ENCODE data around the gene NUTM2G.
"Not testable (repeated sequence)": the region's sequence is repeated elsewhere in the genome, so short reads cannot be mapped to it uniquely, and the experiment has no call there.

Gene NUTM2G

GRCh38 chr9:96928543-96928942 is at the start of gene NUTM2G:
Gene NUTM2G (plus strand): TSS chr9:96928843. CDS start chr9:96929025, 182 bp downstream.
- not testable (repeated sequence) for DNase-seq

- no peak for DNase-seq
Observed at GRCh38 chr9:96883922-96884321, 44.7 kb upstream of the NUTM2G start.

- DNase-seq, result no peak
Observed at GRCh38 chr9:96884443-96884842, 44.2 kb upstream of the NUTM2G start.

DNA sequence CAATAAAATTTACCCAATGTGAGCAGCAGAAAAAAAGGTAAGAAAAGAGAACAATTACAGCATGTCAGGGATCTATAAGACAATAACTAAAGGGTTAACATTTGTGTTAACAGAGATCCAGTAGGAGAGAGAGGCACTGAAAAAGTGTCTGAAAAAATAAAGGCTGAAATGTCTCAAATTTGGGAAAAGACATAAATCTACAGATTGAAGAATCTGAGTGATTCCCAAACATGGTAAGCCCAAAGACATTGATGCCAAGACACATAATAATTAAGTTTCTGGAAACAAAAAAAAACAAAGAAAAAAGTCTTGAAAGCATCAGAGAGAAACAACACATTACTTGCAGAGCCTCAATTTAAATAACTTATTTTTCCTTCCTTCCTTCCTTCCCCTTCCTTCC is 43.2 kb upstream of the NUTM2G start:
- DNase-seq, result no peak

DNA sequence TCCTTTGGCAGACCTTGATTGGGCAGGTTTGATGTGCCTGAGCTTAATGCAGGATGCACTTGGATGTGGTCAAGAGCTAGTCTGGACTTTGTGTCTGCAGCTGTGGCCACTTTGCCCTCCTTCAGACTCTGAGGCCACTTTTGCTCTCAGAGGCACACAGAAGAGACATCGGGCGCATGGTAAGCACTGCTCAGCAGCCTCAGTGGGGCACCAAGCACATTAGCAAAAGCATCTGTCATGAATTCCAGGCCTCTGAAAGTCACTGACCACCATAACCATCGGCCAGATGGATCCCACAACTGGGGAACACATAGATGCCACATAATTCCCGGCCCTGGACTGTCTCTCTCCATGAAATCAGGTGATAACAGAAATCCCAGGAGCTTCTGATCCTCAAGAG is 40.1 kb upstream of the NUTM2G start:
- DNase-seq, result no peak

DNA sequence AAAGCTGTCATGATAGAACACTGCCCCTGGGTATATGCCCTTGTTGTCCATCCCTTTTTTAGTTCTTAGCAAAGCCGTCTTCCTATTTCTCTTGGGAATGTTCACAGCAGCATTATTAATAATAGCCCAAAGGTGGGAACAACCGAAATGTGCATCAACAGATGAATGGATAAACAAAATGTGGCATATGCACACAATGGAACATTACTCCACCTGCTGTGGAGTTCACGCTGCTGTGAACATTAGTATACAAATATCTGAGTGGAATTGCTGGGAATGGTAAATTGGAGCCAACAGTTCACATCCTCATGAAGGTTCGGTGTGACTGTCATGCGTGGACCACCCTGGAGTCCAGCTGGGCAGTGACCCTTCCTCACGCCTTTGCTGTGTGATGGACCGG is 36.5 kb upstream of the NUTM2G start:
- peak; percentile 54 for DNase-seq

- DNase-seq, result not testable (repeated sequence)
Observed at GRCh38 chr9:96900010-96900409, 28.6 kb upstream of the NUTM2G start.

- DNase-seq, result not testable (repeated sequence)
Observed at GRCh38 chr9:96904947-96905722, 23.5 kb upstream of the NUTM2G start.

- not testable (repeated sequence) for DNase-seq
Observed at GRCh38 chr9:96908479-96908878, 20.2 kb upstream of the NUTM2G start.

DNA sequence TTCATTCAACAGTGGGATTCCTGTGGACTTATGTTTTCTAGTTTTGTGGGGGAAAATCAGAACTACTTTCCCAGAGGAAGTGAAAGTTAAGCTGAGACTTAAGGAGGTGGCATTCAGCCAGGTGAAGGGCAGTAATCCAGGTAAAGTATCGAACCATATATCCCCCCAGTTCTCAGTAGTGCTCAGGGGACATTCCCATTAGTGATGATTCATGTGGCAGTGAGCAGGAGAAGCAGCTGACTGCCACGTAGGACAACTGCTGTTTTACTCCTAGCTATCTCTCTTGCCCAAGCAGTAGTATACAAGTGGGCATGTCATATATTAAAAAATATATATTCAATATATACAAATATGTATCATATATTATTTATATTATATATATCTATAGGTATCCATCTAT is 13.1 kb upstream of the NUTM2G start:
- not testable (repeated sequence) for DNase-seq

- DNase-seq, result not testable (repeated sequence)
Observed at GRCh38 chr9:96916531-96916930, 12.1 kb upstream of the NUTM2G start.

- DNase-seq, result not testable (repeated sequence)
Observed at GRCh38 chr9:96918550-96918949, 10.1 kb upstream of the NUTM2G start.

- not testable (repeated sequence) for DNase-seq
Observed at GRCh38 chr9:96920803-96921202, 7.8 kb upstream of the NUTM2G start.

DNA sequence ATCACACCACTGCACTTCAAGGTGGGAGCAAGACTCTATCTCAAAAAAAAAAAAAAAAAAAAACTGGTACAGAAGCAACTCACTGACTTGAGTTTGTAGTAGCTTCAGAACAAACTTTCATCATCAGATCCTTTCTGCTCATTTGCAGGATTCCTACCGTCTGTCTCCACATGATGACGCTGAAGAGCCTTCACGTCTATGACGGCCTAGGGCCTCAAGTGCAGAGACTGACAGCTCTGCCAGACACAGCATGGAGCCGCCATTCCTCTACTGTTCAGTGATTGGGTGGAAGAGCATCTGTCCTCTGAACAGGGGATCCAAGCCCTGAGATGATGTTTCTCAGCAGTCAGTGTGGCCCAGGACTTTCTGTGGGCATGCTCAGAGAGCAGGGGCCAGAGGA is 3.1 kb upstream of the NUTM2G start:
- not testable (repeated sequence) for DNase-seq

GRCh38 chr9:96931665-96932064 is 3.0 kb downstream of the NUTM2G start:
- not testable (repeated sequence) for DNase-seq

DNA sequence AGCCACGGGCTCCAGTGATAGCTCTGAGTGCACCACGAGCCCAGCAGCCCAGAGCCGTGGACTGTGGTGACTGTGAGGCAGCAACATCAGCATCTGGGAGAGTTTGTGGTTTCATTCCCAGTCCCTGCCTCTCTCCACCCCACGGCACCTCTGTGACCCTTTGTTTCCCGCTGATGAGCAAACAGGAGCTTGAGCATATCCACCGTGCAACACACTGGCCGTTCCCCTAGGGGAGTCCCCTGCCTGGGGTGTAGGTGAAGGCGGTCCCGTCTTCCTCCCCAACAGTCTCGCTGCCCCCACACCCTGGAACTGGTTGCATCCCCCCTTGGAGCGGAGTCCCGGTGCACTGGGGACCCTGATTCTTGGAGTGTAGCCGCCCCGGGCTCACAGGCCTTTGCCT is 5.5 kb downstream of the NUTM2G start:
- not testable (repeated sequence) for DNase-seq

GRCh38 chr9:96934706-96935105 is 6.1 kb downstream of the NUTM2G start:
- DNase-seq, result not testable (repeated sequence)

DNA sequence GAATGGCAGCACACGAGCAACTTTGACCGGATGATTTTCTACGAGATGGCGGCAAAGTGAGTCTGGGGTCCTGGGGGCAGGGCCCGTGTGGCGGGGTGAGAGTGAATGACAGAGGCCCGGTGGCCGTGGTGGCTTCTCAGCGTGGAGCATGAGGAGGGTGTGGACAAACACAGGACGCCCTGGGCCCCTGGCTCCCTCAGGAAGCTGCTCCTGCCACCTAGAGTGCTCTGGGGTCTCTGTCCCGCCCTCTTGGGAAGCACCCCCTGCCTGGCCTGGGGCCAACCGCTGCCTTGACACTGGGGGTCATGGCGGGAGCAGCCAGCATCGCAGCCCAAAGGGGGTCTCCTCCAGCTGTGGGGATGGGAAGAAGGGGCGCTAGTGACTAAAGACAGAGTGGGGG is 6.8 kb downstream of the NUTM2G start:
- DNase-seq, result not testable (repeated sequence)

GRCh38 chr9:96937442-96937841 is 8.8 kb downstream of the NUTM2G start:
- DNase-seq, result not testable (repeated sequence)

- DNase-seq, result not testable (repeated sequence)
Observed at GRCh38 chr9:96938957-96939665, 10.5 kb downstream of the NUTM2G start.

GRCh38 chr9:96940982-96941381 is 12.3 kb downstream of the NUTM2G start:
- not testable (repeated sequence) for DNase-seq

- not testable (repeated sequence) for DNase-seq
Observed at GRCh38 chr9:96941628-96942027, 13.0 kb downstream of the NUTM2G start.

- not testable (repeated sequence) for DNase-seq
Observed at GRCh38 chr9:96942181-96942580, 13.5 kb downstream of the NUTM2G start.

GRCh38 chr9:96949346-96949745 is 20.7 kb downstream of the NUTM2G start:
- not testable (repeated sequence) for DNase-seq

All from retina (tissue), 1 donor.